Measurements from ENCODE around the gene PNPLA7. TPM values are rescaled to one million over a fixed set of nuclear protein-coding genes. Genes with fewer than 3 reads are reported as not detected.
A peak's percentile ranks its signal among the peaks of the same experiment; 100 is the strongest.

The PNPLA7 gene
- total RNA-seq, 1 experiment from 2014 or later: 1.8 TPM

GRCh38 chr9:137445930-137446431 is 104.2 kb downstream of the PNPLA7 start:
- intact Hi-C loops (cut with micrococcal nuclease): loop anchor here (2.0 kb wide), 1 partner anchor 151 kb away; no protein-coding TSS in a partner anchor
- ChIA-PET POLR2A (no interaction called here), RAD21 (ENCODE audit: low non-redundant PET in 1 of 2, low total read pairs in 2 of 2, uncharacterized antibody in 2 of 2, unreplicated experiment in 2 of 2) (no interaction called here), CTCF (interaction anchor here (1.3 to 1.5 kb wide), 2 partner anchors 23 to 159 kb away, joined by 5 to 11 read pairs; partner anchors contain the start of gene EXD3)
- H3K9me2 ChIP-seq (ENCODE audit: insufficient read depth): no peaks in the 10 kb centered on the region
- H2AFZ ChIP-seq (ENCODE audit: low read depth, low read length, poor library complexity, severe bottlenecking): no peak overlapping the region
- peaks cover 6 to 12% of the 10 kb centered on the region in 2 experiments; a peak in 3 of 4 replicates for H3K36me3 ChIP-seq (ENCODE audit: control insufficient read depth in 1 of 2, insufficient read depth in 2 of 2, low read length in 2 of 2)
- H3K9ac ChIP-seq (ENCODE audit: low read length): no peak overlapping the region
- H3K4me1 ChIP-seq (ENCODE audit: control insufficient read depth in 1 of 2, insufficient read depth in 2 of 2, low read length in 2 of 2): peaks cover 16 to 33% of the 10 kb centered on the region in 2 experiments
- ATAC-seq (no peak), DNase-seq (ENCODE audit: low read depth, low spot score) (no peak)
- BruUV-seq (replicated peaks): no TSS peak
- TF ChIP-seq CEBPB (IDR thresholded peaks at IDR 0.05; ENCODE audit: low read depth) (no peak), EGR1 (IDR thresholded peaks at IDR 0.05; ENCODE audit: low read depth) (no peak), ZBTB33 (IDR thresholded peaks at IDR 0.05; ENCODE audit: extremely low read depth, insufficient replicate concordance, low read length) (no peak), EZH2 (IDR thresholded peaks at IDR 0.05) (no peak), FOSL1 (IDR thresholded peaks at IDR 0.05; ENCODE audit: low read depth) (no peak), ATF3 (IDR thresholded peaks at IDR 0.05) (no peak), POLR2AphosphoS5 (IDR thresholded peaks at IDR 0.05; ENCODE audit: low read depth, low read length) (no peak), CBX3 (IDR thresholded peaks at IDR 0.05; ENCODE audit: low read depth) (no peak), POLR2A (IDR thresholded peaks at IDR 0.05; ENCODE audit: borderline replicate concordance, extremely low read depth, insufficient read depth, insufficient read length) (no peak), JUND (IDR thresholded peaks at IDR 0.05) (no peak), YY1 (IDR thresholded peaks at IDR 0.05; ENCODE audit: extremely low read depth, insufficient replicate concordance, low read depth, low read length) (no peak), SRF (IDR thresholded peaks at IDR 0.05; ENCODE audit: low read depth) (no peak), REST (IDR thresholded peaks at IDR 0.05; ENCODE audit: low read depth) (no peak), EZH2phosphoT487 (IDR thresholded peaks at IDR 0.05; ENCODE audit: borderline replicate concordance) (no peak), CTCF (IDR thresholded peaks at IDR 0.05 in 2 of 3, conservative IDR thresholded peaks at IDR 0.05 in 1 of 3; ENCODE audit: borderline replicate concordance in 1 of 3, insufficient read depth in 1 of 3, low read depth in 2 of 3, low read length in 2 of 3) (no peak)
- no peaks in the 10 kb centered on the region for H3K27me3 ChIP-seq (ENCODE audit: insufficient read depth, low read length)
- no peaks in the 10 kb centered on the region for H4K20me1 ChIP-seq (ENCODE audit: insufficient read depth)
- H3K4me2 ChIP-seq (ENCODE audit: low read length): peak overlapping the region; percentile 59
- H3K9me3 ChIP-seq (ENCODE audit: control insufficient read depth in 1 of 2, insufficient read depth in 1 of 2, low read depth in 1 of 2, low read length in 2 of 2): no peaks in the 10 kb centered on the region
- H3K4me3 ChIP-seq (replicated peaks in 1 of 2; ENCODE audit: low read depth in 1 of 2, low read length in 2 of 2): no peak overlapping the region
- no peak overlapping the region for H3K27ac ChIP-seq (ENCODE audit: low read depth, low read length)
- no peaks in the 10 kb centered on the region for H3K79me2 ChIP-seq (ENCODE audit: insufficient read depth, low read length)
